Measurements from ENCODE around the gene DLGAP1. TPM values are rescaled to one million over a fixed set of nuclear protein-coding genes. Genes with fewer than 3 reads are reported as not detected.

DLGAP1 gene
- total RNA-seq, 1 experiment from 2014 or later = 0.39 TPM

DNA sequence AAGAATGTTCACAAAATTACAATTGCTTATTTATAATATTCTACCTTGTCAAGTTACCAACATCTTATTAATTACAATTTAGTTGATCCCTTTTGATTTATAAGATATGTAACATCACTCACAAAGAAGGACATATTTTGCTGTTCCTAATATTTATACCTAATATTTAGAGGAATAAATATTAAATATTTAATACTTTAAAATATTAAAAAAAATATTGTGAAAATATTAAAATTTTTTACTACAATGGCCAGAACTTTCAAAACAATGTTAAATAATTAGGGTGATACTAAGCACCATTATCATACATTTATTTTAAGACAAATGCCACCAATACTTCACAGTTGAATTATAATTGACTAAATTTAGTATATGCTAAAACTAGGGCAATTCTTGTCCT, 254.7 kb downstream of the DLGAP1 start:
- ChIA-PET CTCF (no interaction called here), POLR2A (no interaction called here), RAD21 (ENCODE audit: low non-redundant PET in 1 of 2, low total read pairs in 2 of 2, uncharacterized antibody in 2 of 2, unreplicated experiment in 2 of 2) (no interaction called here)
- H3K4me1 ChIP-seq (ENCODE audit: control insufficient read depth in 1 of 2, insufficient read depth in 2 of 2, low read length in 2 of 2) = no peaks in the 10 kb centered on the region
- H3K9me2 ChIP-seq (ENCODE audit: insufficient read depth) = no peaks in the 10 kb centered on the region
- no peak overlapping the region for H3K4me3 ChIP-seq (replicated peaks in 1 of 2; ENCODE audit: low read depth in 1 of 2, low read length in 2 of 2)
- no peaks in the 10 kb centered on the region for H4K20me1 ChIP-seq (ENCODE audit: insufficient read depth)
- no peaks in the 10 kb centered on the region for H3K27me3 ChIP-seq (ENCODE audit: insufficient read depth, low read length)
- ATAC-seq (no peak), DNase-seq (ENCODE audit: low read depth, low spot score) (no peak)
- no TSS peak for BruUV-seq (replicated peaks)
- no peak overlapping the region for H3K9ac ChIP-seq (ENCODE audit: low read length)
- H3K9me3 ChIP-seq (ENCODE audit: control insufficient read depth in 1 of 2, insufficient read depth in 1 of 2, low read depth in 1 of 2, low read length in 2 of 2) = peaks cover 0 to 10% of the 10 kb centered on the region in 2 experiments; a peak in 1 of 4 replicates
- H3K79me2 ChIP-seq (ENCODE audit: insufficient read depth, low read length) = no peaks in the 10 kb centered on the region
- no peak overlapping the region for H3K4me2 ChIP-seq (ENCODE audit: low read length)
- no peak for TF ChIP-seq ZFX (IDR thresholded peaks at IDR 0.05)
- H3K36me3 ChIP-seq (ENCODE audit: control insufficient read depth in 1 of 2, insufficient read depth in 2 of 2, low read length in 2 of 2) = no peaks in the 10 kb centered on the region
- H3K27ac ChIP-seq (ENCODE audit: low read depth, low read length) = no peak overlapping the region
- intact Hi-C loops (cut with micrococcal nuclease) = no loop called here
- no peak overlapping the region for H2AFZ ChIP-seq (ENCODE audit: low read depth, low read length, poor library complexity, severe bottlenecking)

DNA sequence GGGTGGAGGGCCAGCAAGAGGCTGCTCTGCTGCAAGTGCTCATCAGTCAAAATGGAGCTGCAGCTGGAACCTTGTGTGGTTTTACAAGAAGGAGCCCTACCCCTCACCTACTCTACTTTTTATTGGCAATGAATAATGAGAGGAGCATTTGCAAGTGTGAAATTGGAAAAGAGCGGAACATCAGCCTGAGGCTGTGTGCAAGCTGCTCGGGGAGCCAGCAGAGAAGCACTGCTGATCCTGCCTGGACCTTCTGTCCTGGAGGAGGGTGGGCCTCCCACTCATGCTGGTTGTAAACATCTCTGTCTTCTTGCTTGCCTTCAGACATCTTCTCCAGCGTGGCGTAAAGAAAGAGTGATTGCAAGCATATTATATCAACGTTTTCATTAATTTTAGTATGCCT, 256.2 kb downstream of the DLGAP1 start:
- Histone ChIP-seq H3K4me3 (replicated peaks in 1 of 2; ENCODE audit: low read depth in 1 of 2, low read length in 2 of 2) (no peak overlapping the region), H3K4me2 (ENCODE audit: low read length) (no peak overlapping the region), H3K9me3 (ENCODE audit: control insufficient read depth in 1 of 2, insufficient read depth in 1 of 2, low read depth in 1 of 2, low read length in 2 of 2) (peaks cover 0 to 10% of the 10 kb centered on the region in 2 experiments; a peak in 1 of 4 replicates), H3K27ac (ENCODE audit: low read depth, low read length) (no peak overlapping the region), H3K27me3 (ENCODE audit: insufficient read depth, low read length) (no peaks in the 10 kb centered on the region), H3K36me3 (ENCODE audit: control insufficient read depth in 1 of 2, insufficient read depth in 2 of 2, low read length in 2 of 2) (no peaks in the 10 kb centered on the region), H3K9me2 (ENCODE audit: insufficient read depth) (no peaks in the 10 kb centered on the region), H3K4me1 (ENCODE audit: control insufficient read depth in 1 of 2, insufficient read depth in 2 of 2, low read length in 2 of 2) (no peaks in the 10 kb centered on the region), H4K20me1 (ENCODE audit: insufficient read depth) (no peaks in the 10 kb centered on the region), H3K79me2 (ENCODE audit: insufficient read depth, low read length) (no peaks in the 10 kb centered on the region), H2AFZ (ENCODE audit: low read depth, low read length, poor library complexity, severe bottlenecking) (no peak overlapping the region), H3K9ac (ENCODE audit: low read length) (no peak overlapping the region)
- ATAC-seq = no peak
- intact Hi-C loops (cut with micrococcal nuclease) = loop anchor here (10.0 kb wide), 1 partner anchor 64 kb away; no protein-coding TSS in a partner anchor
- no peak for DNase-seq (ENCODE audit: low read depth, low spot score)
- RAD21 ChIA-PET (ENCODE audit: low non-redundant PET in 1 of 2, low total read pairs in 2 of 2, uncharacterized antibody in 2 of 2, unreplicated experiment in 2 of 2) = no interaction called here
- CTCF ChIA-PET = no interaction called here
- POLR2A ChIA-PET = no interaction called here
- TF ChIP-seq CBX3 (IDR thresholded peaks at IDR 0.05; ENCODE audit: low read depth) (no peak), ELF1 (IDR thresholded peaks at IDR 0.05; ENCODE audit: borderline replicate concordance, low read depth) (no peak), SP1 (IDR thresholded peaks at IDR 0.05; ENCODE audit: low read depth) (no peak), FOSL1 (IDR thresholded peaks at IDR 0.05; ENCODE audit: low read depth) (no peak), SIN3A (IDR thresholded peaks at IDR 0.05; ENCODE audit: low read depth) (no peak), RAD21 (IDR thresholded peaks at IDR 0.05; ENCODE audit: low read depth) (no peak), ZFX (IDR thresholded peaks at IDR 0.05) (no peak)
- TF ChIP-seq, protein P1, sequence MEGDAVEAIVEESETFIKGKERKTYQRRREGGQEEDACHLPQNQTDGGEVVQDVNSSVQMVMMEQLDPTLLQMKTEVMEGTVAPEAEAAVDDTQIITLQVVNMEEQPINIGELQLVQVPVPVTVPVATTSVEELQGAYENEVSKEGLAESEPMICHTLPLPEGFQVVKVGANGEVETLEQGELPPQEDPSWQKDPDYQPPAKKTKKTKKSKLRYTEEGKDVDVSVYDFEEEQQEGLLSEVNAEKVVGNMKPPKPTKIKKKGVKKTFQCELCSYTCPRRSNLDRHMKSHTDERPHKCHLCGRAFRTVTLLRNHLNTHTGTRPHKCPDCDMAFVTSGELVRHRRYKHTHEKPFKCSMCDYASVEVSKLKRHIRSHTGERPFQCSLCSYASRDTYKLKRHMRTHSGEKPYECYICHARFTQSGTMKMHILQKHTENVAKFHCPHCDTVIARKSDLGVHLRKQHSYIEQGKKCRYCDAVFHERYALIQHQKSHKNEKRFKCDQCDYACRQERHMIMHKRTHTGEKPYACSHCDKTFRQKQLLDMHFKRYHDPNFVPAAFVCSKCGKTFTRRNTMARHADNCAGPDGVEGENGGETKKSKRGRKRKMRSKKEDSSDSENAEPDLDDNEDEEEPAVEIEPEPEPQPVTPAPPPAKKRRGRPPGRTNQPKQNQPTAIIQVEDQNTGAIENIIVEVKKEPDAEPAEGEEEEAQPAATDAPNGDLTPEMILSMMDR (IDR thresholded peaks at IDR 0.05 in 2 of 3, conservative IDR thresholded peaks at IDR 0.05 in 1 of 3; ENCODE audit: borderline replicate concordance in 1 of 3, insufficient read depth in 1 of 3, low read depth in 2 of 3, low read length in 2 of 3) = no peak
- TF ChIP-seq, protein P2, sequence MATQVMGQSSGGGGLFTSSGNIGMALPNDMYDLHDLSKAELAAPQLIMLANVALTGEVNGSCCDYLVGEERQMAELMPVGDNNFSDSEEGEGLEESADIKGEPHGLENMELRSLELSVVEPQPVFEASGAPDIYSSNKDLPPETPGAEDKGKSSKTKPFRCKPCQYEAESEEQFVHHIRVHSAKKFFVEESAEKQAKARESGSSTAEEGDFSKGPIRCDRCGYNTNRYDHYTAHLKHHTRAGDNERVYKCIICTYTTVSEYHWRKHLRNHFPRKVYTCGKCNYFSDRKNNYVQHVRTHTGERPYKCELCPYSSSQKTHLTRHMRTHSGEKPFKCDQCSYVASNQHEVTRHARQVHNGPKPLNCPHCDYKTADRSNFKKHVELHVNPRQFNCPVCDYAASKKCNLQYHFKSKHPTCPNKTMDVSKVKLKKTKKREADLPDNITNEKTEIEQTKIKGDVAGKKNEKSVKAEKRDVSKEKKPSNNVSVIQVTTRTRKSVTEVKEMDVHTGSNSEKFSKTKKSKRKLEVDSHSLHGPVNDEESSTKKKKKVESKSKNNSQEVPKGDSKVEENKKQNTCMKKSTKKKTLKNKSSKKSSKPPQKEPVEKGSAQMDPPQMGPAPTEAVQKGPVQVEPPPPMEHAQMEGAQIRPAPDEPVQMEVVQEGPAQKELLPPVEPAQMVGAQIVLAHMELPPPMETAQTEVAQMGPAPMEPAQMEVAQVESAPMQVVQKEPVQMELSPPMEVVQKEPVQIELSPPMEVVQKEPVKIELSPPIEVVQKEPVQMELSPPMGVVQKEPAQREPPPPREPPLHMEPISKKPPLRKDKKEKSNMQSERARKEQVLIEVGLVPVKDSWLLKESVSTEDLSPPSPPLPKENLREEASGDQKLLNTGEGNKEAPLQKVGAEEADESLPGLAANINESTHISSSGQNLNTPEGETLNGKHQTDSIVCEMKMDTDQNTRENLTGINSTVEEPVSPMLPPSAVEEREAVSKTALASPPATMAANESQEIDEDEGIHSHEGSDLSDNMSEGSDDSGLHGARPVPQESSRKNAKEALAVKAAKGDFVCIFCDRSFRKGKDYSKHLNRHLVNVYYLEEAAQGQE (IDR thresholded peaks at IDR 0.05; ENCODE audit: low read depth) = no peak
- no TSS peak for BruUV-seq (replicated peaks)

Data from HCT116 (cell line).